Testis (tissue), 2 donors: ENCODE measurements around the gene TSPAN7.

Source experiments
- POLR2A ChIP-seq: fragments of 450-650 bp; IDR thresholded peaks from one replicate; pipeline ENCODE4 v1.6.1; 2017; ENCODE audit warnings: antibody characterized with exemption, mild to moderate bottlenecking, moderate library complexity
- TF ChIP-seq, protein P1 (sequence below), 3 experiments: fragments of 450-650 bp in 2 of 3; fragments of 200-600 bp in 1 of 3; sonication (generic) in 1 of 3; IDR thresholded peaks; one replicate each; pipeline ENCODE4 v1.5.1; 2016 to 2019; ENCODE audit warnings: antibody characterized with exemption in 3 of 3, mild to moderate bottlenecking in 2 of 3, moderate library complexity in 1 of 3

DNA sequence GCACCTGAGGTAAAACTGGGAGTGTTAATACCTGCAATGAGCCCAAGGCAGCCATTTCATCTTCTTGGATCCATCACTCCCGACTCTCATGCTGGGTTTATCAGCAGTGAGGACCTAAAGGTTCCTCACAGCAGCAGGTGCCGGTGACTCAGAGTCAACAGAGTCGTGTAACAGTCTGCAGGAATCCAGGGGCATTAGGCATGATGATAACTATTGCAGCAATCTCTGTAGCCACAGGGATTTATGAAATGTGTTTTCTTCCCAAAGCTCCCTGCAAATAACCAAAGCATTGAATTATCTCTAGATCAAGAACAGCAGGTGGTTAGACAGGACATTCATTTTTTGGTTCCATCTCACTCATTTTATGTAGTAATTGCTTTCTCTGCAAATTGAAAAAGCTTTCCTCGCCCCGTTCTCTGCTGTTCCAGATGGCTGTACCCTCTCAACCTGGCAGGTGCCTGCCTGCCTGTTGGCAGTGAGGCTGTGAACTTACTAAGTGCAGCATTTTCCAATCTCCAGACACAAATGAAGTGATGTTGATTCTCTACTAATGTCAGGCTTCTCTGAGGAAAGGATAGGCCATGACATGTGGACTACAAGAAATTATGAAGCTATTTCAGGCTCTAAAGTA is 48.1 kb upstream of the TSPAN7 start:
- TF ChIP-seq, protein P1, sequence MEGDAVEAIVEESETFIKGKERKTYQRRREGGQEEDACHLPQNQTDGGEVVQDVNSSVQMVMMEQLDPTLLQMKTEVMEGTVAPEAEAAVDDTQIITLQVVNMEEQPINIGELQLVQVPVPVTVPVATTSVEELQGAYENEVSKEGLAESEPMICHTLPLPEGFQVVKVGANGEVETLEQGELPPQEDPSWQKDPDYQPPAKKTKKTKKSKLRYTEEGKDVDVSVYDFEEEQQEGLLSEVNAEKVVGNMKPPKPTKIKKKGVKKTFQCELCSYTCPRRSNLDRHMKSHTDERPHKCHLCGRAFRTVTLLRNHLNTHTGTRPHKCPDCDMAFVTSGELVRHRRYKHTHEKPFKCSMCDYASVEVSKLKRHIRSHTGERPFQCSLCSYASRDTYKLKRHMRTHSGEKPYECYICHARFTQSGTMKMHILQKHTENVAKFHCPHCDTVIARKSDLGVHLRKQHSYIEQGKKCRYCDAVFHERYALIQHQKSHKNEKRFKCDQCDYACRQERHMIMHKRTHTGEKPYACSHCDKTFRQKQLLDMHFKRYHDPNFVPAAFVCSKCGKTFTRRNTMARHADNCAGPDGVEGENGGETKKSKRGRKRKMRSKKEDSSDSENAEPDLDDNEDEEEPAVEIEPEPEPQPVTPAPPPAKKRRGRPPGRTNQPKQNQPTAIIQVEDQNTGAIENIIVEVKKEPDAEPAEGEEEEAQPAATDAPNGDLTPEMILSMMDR (IDR thresholded peaks at IDR 0.05), result no peak
- TF ChIP-seq POLR2A, result no peak
